Activated naive CD4-positive, alpha-beta T cell (primary cell): ENCODE data around the gene IFI27L2.
A peak's percentile ranks its signal among the peaks of the same experiment; 100 is the strongest.
"Not testable (repeated sequence)": the region's sequence is repeated elsewhere in the genome, so short reads cannot be mapped to it uniquely, and the experiment has no call there.

ENCODE experiments used
- DNase-seq, 4 experiments: peaks; one replicate each; lab custom pipeline; 2025; lab: John Stamatoyannopoulos, UW

The IFI27L2 gene

DNA sequence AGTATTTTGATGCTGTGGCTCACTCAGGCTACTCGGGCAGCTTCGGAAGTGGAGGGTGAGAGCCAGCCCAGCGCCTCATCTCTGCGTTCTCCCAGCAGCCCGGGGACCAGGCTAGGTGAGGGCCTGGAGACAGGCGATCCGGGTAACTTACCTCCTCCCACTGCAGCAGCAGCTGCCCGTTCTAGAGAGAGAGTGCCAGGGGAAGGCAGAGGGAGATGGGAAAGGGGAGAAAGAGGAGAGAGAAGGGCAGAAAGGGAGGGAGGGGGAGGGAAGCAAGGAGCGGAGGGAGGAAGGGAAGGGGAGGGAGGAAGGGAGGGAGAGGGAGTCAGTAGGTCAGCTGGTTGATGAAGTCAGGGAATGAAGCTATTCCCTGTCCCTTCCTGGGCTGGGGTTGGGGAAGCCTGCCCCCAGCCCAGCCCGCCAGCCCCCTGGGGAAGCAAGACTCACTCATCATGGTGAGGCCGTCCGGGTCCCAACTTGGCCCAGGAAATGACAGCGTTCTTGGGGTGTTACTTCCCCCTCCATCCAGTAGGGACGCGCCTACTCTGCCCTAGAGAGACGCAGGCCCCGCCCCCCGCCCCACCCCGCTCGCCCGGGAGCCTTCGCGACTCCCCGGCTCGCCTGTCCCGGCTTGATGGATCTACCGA, at the start of gene IFI27L2:
Gene IFI27L2, minus strand, starts transcription at position 494 of the 647 bp plus-strand sequence. Its CDS starts 40 bp downstream, at position 454.
- peak; percentile 12 to 55 (median 33) for DNase-seq

DNA sequence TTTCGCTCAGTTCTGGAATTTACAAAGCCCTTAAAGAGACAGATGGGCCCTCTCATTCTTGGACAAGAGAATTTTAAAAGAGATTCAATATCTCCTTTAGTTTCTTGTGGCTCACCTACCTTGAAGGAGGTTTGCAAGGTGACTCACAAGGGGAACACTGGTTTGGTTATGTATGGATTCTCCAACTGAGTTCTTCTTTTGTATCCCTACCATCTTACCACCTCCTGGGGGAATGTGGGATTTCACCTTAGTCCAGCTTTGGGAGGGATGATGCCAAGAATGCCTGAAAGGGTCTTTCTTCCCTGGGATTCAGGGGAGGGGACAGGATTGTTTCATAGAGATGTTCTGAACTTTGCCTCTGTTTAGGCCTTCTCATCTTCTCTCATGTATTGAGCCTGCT, 48.4 kb upstream of the IFI27L2 start:
- DNase-seq = no peak

GRCh38 chr14:94176808-94177207, 47.4 kb upstream of the IFI27L2 start:
- DNase-seq = no peak

DNA sequence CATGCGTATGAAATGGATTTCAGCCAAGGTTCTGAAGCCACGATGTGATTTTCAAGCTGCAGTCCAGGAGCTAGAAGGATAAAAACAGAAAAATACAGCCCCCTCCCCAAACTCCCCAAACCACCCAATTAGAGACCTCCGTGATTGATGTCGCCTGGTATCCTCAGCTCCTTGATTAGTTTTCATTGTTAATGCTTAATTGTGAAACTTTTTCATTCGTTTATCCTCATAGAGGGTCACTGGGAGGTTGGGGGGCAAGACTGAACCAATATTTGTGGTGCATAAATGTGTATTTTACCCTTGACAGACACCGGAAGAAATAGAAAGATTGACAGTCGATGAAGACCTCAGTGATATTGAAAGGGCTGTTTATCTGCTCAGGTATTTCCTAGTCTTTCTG, 46.3 kb upstream of the IFI27L2 start:
- no peak for DNase-seq

- DNase-seq = no peak
Observed at GRCh38 chr14:94175011-94175745, 45.8 kb upstream of the IFI27L2 start.

- DNase-seq = no peak
Observed at GRCh38 chr14:94174604-94175010, 45.2 kb upstream of the IFI27L2 start.

- DNase-seq = peak; percentile 53 to 91 (median 74)
Observed at GRCh38 chr14:94173885-94174603, 44.6 kb upstream of the IFI27L2 start, which contains the start of gene PPP4R4. PPP4R4 (plus strand) TSS chr14:94174322; CDS start chr14:94174466, 144 bp downstream.

GRCh38 chr14:94173471-94173884, 44.1 kb upstream of the IFI27L2 start:
- DNase-seq = no peak

- DNase-seq = no peak
Observed at GRCh38 chr14:94172545-94172944, 43.1 kb upstream of the IFI27L2 start.

GRCh38 chr14:94171208-94171607, 41.8 kb upstream of the IFI27L2 start:
- DNase-seq = no peak

DNA sequence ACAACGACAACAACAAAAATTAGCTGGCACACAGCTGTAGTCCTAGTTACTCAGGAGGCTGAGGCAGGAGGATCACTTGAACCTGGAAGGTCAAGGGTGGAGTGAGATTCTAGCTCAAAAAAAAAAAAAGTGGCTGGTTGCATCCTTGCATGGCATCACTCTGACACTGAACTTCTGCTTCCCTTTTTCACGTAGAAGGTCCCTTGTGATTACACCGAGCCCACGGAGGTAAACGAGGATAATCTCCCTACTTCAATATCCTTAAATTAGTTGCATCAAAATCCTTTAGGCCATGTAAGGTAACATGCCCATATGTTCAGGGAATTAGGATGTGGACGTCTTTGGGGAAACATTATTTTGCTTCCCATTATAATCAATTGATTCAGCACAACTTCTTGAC, 40.7 kb upstream of the IFI27L2 start:
- DNase-seq = no peak

GRCh38 chr14:94165744-94166143, 36.3 kb upstream of the IFI27L2 start:
- DNase-seq = no peak

DNA sequence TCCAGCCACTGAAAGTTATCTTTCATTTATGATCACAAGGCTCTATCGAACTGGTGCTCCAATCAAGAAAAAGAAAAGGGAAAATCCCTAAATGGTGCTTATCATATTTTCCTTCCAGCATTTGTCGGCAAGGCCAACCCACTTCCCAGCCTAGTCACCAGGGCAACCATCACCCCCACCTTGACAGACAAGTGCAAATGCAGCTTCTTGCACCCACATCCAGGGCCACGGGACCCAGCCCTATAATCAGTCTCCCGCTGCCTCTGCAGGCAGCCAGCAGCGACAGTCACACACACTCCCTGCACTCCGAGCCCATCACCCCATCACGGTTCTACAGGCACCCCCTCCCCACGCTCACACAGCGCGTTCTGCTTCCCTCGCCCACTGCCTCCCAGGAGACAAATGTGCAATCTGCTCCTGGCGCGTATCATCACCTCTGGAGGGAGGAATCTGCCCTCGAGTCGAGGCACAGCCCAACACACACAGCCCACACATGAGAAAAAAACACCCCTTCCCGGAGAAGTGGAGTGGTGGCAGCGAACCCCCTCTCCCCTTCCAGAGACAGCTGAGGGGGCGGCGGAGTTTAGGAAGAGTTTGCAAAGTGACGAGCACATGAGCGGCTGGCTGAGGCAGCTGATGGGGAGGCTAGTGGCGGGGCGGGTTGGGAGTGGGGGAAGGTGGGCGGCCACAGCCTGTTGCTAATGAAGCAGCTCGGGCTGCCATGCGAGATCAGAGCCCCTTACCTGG, 35.5 kb upstream of the IFI27L2 start:
- no peak for DNase-seq

GRCh38 chr14:94163796-94164195, 34.4 kb upstream of the IFI27L2 start:
- no peak for DNase-seq

DNA sequence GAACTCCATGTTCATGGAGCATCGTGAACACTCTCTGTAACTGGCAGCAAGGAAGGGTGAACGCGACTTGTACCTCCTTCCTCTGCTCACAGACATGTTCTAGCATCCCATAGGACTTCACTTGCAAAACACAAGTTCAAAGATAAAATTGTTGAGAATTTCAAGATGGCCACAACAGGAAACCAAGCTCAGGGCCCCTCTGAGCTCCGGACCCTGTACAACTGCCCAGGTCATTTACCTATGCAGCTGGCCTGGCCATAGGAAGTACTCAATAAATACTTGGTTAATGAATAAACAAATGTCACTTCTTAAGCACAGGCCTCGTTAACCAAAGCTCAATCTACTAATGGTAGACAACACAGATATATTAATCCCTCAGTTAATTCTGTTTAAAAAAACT, 33.1 kb upstream of the IFI27L2 start:
- no peak for DNase-seq

- no peak for DNase-seq
Observed at GRCh38 chr14:94161981-94162380, 32.6 kb upstream of the IFI27L2 start.

DNA sequence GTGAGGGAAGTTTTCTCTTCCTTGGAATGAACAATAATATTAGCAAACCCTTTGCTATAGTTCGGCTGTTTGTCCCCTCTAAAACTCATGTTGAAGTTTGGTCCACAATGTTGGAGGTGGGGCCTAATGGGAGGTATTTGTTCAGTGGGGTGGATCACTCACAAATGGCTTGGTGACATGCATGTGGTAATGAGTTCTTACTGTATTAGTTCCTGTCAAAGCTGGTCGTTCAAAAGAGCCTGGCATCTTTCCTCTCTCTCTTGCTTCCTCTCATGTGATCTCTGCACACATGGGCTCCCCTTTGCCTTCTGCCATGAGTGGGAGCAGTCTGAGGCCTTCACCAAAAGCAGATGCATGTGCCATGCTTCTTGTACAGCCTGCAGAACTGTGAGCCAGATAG, 31.7 kb upstream of the IFI27L2 start:
- no peak for DNase-seq

GRCh38 chr14:94158239-94158883, 29.0 kb upstream of the IFI27L2 start:
- no peak for DNase-seq

- DNase-seq = no peak
Observed at GRCh38 chr14:94157197-94157596, 27.8 kb upstream of the IFI27L2 start.

GRCh38 chr14:94156143-94156542, 26.7 kb upstream of the IFI27L2 start:
- DNase-seq = not testable (repeated sequence)

GRCh38 chr14:94153750-94154342, 24.4 kb upstream of the IFI27L2 start:
- DNase-seq = no peak
